ENCODE data around the gene ROGDI.

GRCh38 chr16:4787627-4788482 lies 14.6 kb downstream of the ROGDI start, which contains the start of gene SEPTIN12:
- no peak for TF ChIP-seq SIN3A (IDR thresholded peaks at IDR 0.05; ENCODE audit: borderline replicate concordance, low read depth, low read length)
- no peak for TF ChIP-seq CTCF (IDR thresholded peaks at IDR 0.05)
- TF ChIP-seq YY1 (IDR thresholded peaks at IDR 0.05; ENCODE audit: low read depth), result no peak
- TF ChIP-seq GABPA (IDR thresholded peaks at IDR 0.05; ENCODE audit: low read depth), result no peak
- TF ChIP-seq RAD21 (IDR thresholded peaks at IDR 0.05; ENCODE audit: low read length), result peak; percentile 52
